ENCODE measurements around the gene RRN3. TPM values are rescaled to one million over a fixed set of nuclear protein-coding genes. Genes with fewer than 3 reads are reported as not detected.
"Not testable (repeated sequence)": the region's sequence is repeated elsewhere in the genome, so short reads cannot be mapped to it uniquely, and the experiment has no call there.

Gene RRN3
- total RNA-seq, 1 donor from 2014 or later = 24.4 TPM

GRCh38 chr16:15090663-15091269 is 3.3 kb downstream of the RRN3 start:
- not testable (repeated sequence) for H3K27me3 Mint-ChIP-seq (ENCODE audit: low read depth); H3K4me3 Mint-ChIP-seq (ENCODE audit: unreplicated experiment); DNase-seq (ENCODE audit: low spot score); H3K9me3 Mint-ChIP-seq (ENCODE audit: low read depth); H3K36me3 Mint-ChIP-seq (ENCODE audit: low read depth); H3K27ac Mint-ChIP-seq (ENCODE audit: unreplicated experiment)
- TF ChIP-seq, protein P1, sequence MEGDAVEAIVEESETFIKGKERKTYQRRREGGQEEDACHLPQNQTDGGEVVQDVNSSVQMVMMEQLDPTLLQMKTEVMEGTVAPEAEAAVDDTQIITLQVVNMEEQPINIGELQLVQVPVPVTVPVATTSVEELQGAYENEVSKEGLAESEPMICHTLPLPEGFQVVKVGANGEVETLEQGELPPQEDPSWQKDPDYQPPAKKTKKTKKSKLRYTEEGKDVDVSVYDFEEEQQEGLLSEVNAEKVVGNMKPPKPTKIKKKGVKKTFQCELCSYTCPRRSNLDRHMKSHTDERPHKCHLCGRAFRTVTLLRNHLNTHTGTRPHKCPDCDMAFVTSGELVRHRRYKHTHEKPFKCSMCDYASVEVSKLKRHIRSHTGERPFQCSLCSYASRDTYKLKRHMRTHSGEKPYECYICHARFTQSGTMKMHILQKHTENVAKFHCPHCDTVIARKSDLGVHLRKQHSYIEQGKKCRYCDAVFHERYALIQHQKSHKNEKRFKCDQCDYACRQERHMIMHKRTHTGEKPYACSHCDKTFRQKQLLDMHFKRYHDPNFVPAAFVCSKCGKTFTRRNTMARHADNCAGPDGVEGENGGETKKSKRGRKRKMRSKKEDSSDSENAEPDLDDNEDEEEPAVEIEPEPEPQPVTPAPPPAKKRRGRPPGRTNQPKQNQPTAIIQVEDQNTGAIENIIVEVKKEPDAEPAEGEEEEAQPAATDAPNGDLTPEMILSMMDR (IDR thresholded peaks at IDR 0.05) = peak; percentile 44
- peaks cover 19% of the 10 kb centered on the region for H3K4me1 Mint-ChIP-seq (ENCODE audit: low read depth)

- not testable (repeated sequence) for H3K27me3 Mint-ChIP-seq (ENCODE audit: low read depth); H3K4me3 Mint-ChIP-seq (ENCODE audit: unreplicated experiment); DNase-seq (ENCODE audit: low spot score); H3K9me3 Mint-ChIP-seq (ENCODE audit: low read depth); H3K4me1 Mint-ChIP-seq (ENCODE audit: low read depth); H3K27ac Mint-ChIP-seq (ENCODE audit: unreplicated experiment)
- peaks cover 29% of the 10 kb centered on the region for H3K36me3 Mint-ChIP-seq (ENCODE audit: low read depth)
Observed at GRCh38 chr16:15082788-15083187, 11.3 kb downstream of the RRN3 start.

DNA sequence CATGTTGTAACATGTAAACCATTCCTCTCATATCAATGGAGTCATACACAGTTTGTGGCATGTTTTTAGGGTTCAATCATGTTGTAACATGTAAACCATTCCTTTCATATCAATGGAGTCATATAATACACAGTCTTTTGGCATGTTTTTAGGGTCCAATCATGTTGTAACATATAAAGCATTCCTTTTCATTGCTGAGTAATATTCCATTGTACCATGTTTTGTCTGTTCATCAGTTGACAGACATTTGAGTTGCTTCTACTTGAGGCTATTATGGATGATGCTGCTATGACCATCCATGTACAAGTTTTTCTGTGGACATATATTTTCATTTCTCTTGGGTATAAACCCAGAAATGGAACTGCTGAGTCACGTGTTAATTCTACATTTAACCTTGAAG is 13.2 kb downstream of the RRN3 start:
- not testable (repeated sequence) for H3K27me3 Mint-ChIP-seq (ENCODE audit: low read depth); H3K9me3 Mint-ChIP-seq (ENCODE audit: low read depth); H3K4me1 Mint-ChIP-seq (ENCODE audit: low read depth); H3K4me3 Mint-ChIP-seq (ENCODE audit: unreplicated experiment); DNase-seq (ENCODE audit: low spot score); H3K27ac Mint-ChIP-seq (ENCODE audit: unreplicated experiment)
- peaks cover 34% of the 10 kb centered on the region for H3K36me3 Mint-ChIP-seq (ENCODE audit: low read depth)

- H3K27me3 Mint-ChIP-seq (ENCODE audit: low read depth); H3K4me1 Mint-ChIP-seq (ENCODE audit: low read depth); DNase-seq (ENCODE audit: low spot score); H3K27ac Mint-ChIP-seq (ENCODE audit: unreplicated experiment); H3K9me3 Mint-ChIP-seq (ENCODE audit: low read depth); H3K4me3 Mint-ChIP-seq (ENCODE audit: unreplicated experiment): not testable (repeated sequence)
- H3K36me3 Mint-ChIP-seq (ENCODE audit: low read depth) = peaks cover 33% of the 10 kb centered on the region
Observed at GRCh38 chr16:15076161-15076560, 17.9 kb downstream of the RRN3 start.

GRCh38 chr16:15073101-15073500 is 21.0 kb downstream of the RRN3 start:
- Mint-ChIP-seq H3K27me3 (ENCODE audit: low read depth) (no peaks in the 10 kb centered on the region), H3K9me3 (ENCODE audit: low read depth) (no peaks in the 10 kb centered on the region), H3K4me3 (ENCODE audit: unreplicated experiment) (no peak overlapping the region), H3K27ac (ENCODE audit: unreplicated experiment) (no peak overlapping the region), H3K4me1 (ENCODE audit: low read depth) (no peaks in the 10 kb centered on the region), H3K36me3 (ENCODE audit: low read depth) (peaks cover 29% of the 10 kb centered on the region)
- TF ChIP-seq, protein P1 (IDR thresholded peaks at IDR 0.05) = no peak
- DNase-seq (ENCODE audit: low spot score) = no peak

GRCh38 chr16:15071916-15072769 is 21.9 kb downstream of the RRN3 start:
- peak overlapping the region; percentile 32 for H3K27ac Mint-ChIP-seq (ENCODE audit: unreplicated experiment)
- TF ChIP-seq, protein P1 (IDR thresholded peaks at IDR 0.05) = peak; percentile 76
- not testable (repeated sequence) for DNase-seq (ENCODE audit: low spot score); H3K27me3 Mint-ChIP-seq (ENCODE audit: low read depth); H3K9me3 Mint-ChIP-seq (ENCODE audit: low read depth); H3K4me3 Mint-ChIP-seq (ENCODE audit: unreplicated experiment); H3K4me1 Mint-ChIP-seq (ENCODE audit: low read depth)
- H3K36me3 Mint-ChIP-seq (ENCODE audit: low read depth) = peaks cover 24% of the 10 kb centered on the region

DNA sequence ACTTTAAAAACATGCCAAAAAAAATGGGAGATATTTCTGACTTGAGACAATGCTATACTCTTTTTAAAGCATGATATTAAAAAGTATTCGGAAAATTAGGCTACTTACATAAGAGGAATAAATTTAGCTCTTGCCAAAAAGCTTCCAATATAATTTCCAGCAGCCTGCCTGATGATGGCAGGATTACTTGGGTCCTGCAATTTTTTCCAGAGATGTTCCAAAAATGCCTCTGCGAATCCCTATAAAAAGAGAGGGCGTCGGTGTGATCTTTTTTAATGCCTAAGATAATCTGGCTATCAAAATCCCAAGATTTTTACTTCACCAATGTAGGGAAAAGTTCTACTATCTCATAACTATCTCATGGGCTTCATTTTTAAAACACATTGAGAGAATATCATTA is 23.1 kb downstream of the RRN3 start:
- H3K9me3 Mint-ChIP-seq (ENCODE audit: low read depth); H3K27me3 Mint-ChIP-seq (ENCODE audit: low read depth); H3K27ac Mint-ChIP-seq (ENCODE audit: unreplicated experiment); H3K4me1 Mint-ChIP-seq (ENCODE audit: low read depth); H3K4me3 Mint-ChIP-seq (ENCODE audit: unreplicated experiment); DNase-seq (ENCODE audit: low spot score): not testable (repeated sequence)
- H3K36me3 Mint-ChIP-seq (ENCODE audit: low read depth) = peaks cover 22% of the 10 kb centered on the region

- H3K27me3 Mint-ChIP-seq (ENCODE audit: low read depth); DNase-seq (ENCODE audit: low spot score); H3K9me3 Mint-ChIP-seq (ENCODE audit: low read depth); H3K27ac Mint-ChIP-seq (ENCODE audit: unreplicated experiment); H3K4me1 Mint-ChIP-seq (ENCODE audit: low read depth); H3K4me3 Mint-ChIP-seq (ENCODE audit: unreplicated experiment): not testable (repeated sequence)
- peaks cover 23% of the 10 kb centered on the region for H3K36me3 Mint-ChIP-seq (ENCODE audit: low read depth)
Observed at GRCh38 chr16:15066690-15067089, 27.4 kb downstream of the RRN3 start.

DNA sequence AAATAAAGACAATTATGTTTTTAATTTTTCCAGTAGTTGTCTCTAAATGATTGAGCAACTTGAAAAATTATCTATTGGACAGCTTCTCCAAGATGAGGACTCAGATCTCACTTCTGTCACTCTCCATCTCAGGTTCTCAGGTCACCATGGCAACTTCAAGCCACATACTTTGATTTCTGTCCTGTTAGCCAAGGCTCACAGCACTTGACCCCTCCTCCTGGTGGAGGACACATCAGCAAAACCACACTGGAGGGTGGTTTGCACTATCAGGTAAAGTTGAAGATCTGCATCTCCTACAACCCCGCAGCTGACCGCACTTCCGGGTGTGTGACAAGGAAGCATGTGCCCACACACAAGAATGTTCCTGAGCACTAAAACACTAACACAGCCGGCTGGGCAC is 28.1 kb downstream of the RRN3 start:
- not testable (repeated sequence) for DNase-seq (ENCODE audit: low spot score); H3K4me3 Mint-ChIP-seq (ENCODE audit: unreplicated experiment); H3K4me1 Mint-ChIP-seq (ENCODE audit: low read depth); H3K27me3 Mint-ChIP-seq (ENCODE audit: low read depth); H3K9me3 Mint-ChIP-seq (ENCODE audit: low read depth); H3K27ac Mint-ChIP-seq (ENCODE audit: unreplicated experiment)
- H3K36me3 Mint-ChIP-seq (ENCODE audit: low read depth) = peaks cover 29% of the 10 kb centered on the region
